Measurements from ENCODE around the gene SPIRE2. TPM values are rescaled to one million over a fixed set of nuclear protein-coding genes. Genes with fewer than 3 reads are reported as not detected.
"Not testable (repeated sequence)": the region's sequence is repeated elsewhere in the genome, so short reads cannot be mapped to it uniquely, and the experiment has no call there.

SPIRE2 gene
- total and polyA plus RNA-seq, 2 of the 13 experiments (the other 11 are each of a cell fraction or from before 2014, with no cell fraction given), result 13.3 to 37.5 TPM

DNA sequence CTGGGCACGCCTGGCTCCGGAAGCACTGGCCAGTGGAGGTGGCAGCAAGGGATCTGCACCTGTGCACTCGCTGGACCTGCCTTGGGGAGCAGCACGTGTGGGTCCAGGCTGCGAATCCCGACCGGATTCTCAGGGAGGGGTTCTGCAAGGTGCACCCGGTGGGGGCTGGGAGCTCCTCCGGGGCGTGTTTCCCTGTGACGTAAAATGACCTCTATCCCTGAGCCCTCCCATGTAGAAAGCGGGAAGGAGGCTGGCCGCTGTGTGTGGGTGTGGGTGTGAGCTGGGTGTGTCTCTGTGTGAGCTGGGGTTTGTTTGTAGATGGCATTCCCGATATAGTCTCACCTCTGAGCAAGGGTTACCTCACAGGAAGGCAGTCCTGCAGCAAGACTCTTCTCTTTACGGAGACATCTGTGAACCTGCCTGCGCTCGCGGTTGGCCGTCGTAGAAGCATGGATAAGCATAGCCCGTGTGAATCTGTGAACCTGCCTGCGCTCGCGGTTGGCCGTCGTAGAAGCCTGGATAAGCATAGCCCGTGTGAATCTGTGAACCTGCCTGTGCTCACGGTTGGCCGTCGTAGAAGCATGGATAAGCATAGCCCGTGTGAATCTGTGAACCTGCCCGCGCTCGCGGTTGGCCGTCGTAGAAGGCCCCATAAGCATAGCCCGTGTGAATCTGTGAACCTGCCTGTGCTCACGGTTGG is 5.5 kb downstream of the SPIRE2 start (continued):
- TF ChIP-seq ZNF18 (CRISPR knock-in tag; IDR thresholded peaks at IDR 0.05; ENCODE audit: insufficient replicate concordance) (peak; percentile 69), POLR2A (IDR thresholded peaks at IDR 0.05; ENCODE audit: insufficient read depth in 1 of 2, low read depth in 2 of 2, low read length in 2 of 2) (0 out of 4 replicates have a peak, but pooled peaks of 1 of the 2 experiments have one; percentile 7), NR2F6 (IDR thresholded peaks at IDR 0.05) (peak; percentile 28; the same call in 1 of the 2 replicates), NR2F6 (CRISPR knock-in tag; IDR thresholded peaks at IDR 0.05) (0 out of 2 replicates have a peak, but pooled peaks have one; percentile 25), ZNF691 (CRISPR knock-in tag; IDR thresholded peaks at IDR 0.05; ENCODE audit: borderline replicate concordance, low read depth) (peak; percentile 33; the same call in 1 of the 2 replicates), ZBTB33 (CRISPR knock-in tag; IDR thresholded peaks at IDR 0.05) (peak; percentile 98), EP300 (CRISPR knock-in tag; IDR thresholded peaks at IDR 0.05; ENCODE audit: borderline replicate concordance) (peak; percentile 27; the same call in 1 of the 2 replicates), RBFOX2 (IDR thresholded peaks at IDR 0.05; ENCODE audit: low read depth, low read length) (peak; percentile 58), AGO2 (optimal IDR thresholded peaks at IDR 0.05; ENCODE audit: low read depth, low read length) (peak; percentile 84), ERF (CRISPR knock-in tag; IDR thresholded peaks at IDR 0.05) (0 out of 2 replicates have a peak, but pooled peaks have one; percentile 21), XRCC5 (optimal IDR thresholded peaks at IDR 0.05; ENCODE audit: low read length) (peak; percentile 45)
- TF ChIP-seq, protein P1, sequence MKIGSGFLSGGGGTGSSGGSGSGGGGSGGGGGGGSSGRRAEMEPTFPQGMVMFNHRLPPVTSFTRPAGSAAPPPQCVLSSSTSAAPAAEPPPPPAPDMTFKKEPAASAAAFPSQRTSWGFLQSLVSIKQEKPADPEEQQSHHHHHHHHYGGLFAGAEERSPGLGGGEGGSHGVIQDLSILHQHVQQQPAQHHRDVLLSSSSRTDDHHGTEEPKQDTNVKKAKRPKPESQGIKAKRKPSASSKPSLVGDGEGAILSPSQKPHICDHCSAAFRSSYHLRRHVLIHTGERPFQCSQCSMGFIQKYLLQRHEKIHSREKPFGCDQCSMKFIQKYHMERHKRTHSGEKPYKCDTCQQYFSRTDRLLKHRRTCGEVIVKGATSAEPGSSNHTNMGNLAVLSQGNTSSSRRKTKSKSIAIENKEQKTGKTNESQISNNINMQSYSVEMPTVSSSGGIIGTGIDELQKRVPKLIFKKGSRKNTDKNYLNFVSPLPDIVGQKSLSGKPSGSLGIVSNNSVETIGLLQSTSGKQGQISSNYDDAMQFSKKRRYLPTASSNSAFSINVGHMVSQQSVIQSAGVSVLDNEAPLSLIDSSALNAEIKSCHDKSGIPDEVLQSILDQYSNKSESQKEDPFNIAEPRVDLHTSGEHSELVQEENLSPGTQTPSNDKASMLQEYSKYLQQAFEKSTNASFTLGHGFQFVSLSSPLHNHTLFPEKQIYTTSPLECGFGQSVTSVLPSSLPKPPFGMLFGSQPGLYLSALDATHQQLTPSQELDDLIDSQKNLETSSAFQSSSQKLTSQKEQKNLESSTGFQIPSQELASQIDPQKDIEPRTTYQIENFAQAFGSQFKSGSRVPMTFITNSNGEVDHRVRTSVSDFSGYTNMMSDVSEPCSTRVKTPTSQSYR (CRISPR knock-in tag; IDR thresholded peaks at IDR 0.05; ENCODE audit: borderline replicate concordance), result 0 out of 2 replicates have a peak, but pooled peaks have one; percentile 28
- TF ChIP-seq, protein P2, sequence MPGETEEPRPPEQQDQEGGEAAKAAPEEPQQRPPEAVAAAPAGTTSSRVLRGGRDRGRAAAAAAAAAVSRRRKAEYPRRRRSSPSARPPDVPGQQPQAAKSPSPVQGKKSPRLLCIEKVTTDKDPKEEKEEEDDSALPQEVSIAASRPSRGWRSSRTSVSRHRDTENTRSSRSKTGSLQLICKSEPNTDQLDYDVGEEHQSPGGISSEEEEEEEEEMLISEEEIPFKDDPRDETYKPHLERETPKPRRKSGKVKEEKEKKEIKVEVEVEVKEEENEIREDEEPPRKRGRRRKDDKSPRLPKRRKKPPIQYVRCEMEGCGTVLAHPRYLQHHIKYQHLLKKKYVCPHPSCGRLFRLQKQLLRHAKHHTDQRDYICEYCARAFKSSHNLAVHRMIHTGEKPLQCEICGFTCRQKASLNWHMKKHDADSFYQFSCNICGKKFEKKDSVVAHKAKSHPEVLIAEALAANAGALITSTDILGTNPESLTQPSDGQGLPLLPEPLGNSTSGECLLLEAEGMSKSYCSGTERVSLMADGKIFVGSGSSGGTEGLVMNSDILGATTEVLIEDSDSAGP (CRISPR knock-in tag; IDR thresholded peaks at IDR 0.05; ENCODE audit: borderline replicate concordance), result peak; percentile 24; the same call in 1 of the 2 replicates
- not testable (repeated sequence) for TF ChIP-seq EP300 (IDR thresholded peaks at IDR 0.05; ENCODE audit: low read depth in 2 of 2, low read length in 2 of 2)
- TF ChIP-seq, protein P3, sequence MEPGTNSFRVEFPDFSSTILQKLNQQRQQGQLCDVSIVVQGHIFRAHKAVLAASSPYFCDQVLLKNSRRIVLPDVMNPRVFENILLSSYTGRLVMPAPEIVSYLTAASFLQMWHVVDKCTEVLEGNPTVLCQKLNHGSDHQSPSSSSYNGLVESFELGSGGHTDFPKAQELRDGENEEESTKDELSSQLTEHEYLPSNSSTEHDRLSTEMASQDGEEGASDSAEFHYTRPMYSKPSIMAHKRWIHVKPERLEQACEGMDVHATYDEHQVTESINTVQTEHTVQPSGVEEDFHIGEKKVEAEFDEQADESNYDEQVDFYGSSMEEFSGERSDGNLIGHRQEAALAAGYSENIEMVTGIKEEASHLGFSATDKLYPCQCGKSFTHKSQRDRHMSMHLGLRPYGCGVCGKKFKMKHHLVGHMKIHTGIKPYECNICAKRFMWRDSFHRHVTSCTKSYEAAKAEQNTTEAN (CRISPR knock-in tag; conservative IDR thresholded peaks at IDR 0.05), result 0 out of 2 replicates have a peak, but pooled peaks have one; percentile 58

Data from HepG2 (cell line).